Calu3 (cell line): ENCODE results near the gene CLIP2. TPM values are rescaled to one million over a fixed set of nuclear protein-coding genes. Genes with fewer than 3 reads are reported as not detected.
"Not testable (repeated sequence)": the region's sequence is repeated elsewhere in the genome, so short reads cannot be mapped to it uniquely, and the experiment has no call there.

ENCODE experiments used
- BruUV-seq: library from RNA; stranded (reverse); fragments of 400-500 nt; replicated peaks from 2 replicates; lab custom pipeline; 2021; lab: Mats Ljungman, UMichigan
- CTCF ChIA-PET: fragments of 300-600 bp; sonication (Branson Sonifier 250); formaldehyde crosslinking; loops from one replicate; lab custom pipeline; 2022; ENCODE audit warnings: antibody characterized with exemption; lab: Charles Lee
- DNase-seq: peaks from one replicate; pipeline ENCODE4 v3.0.0; 2022
- H3K27ac Mint-ChIP-seq: one replicate; pipeline ENCODE4 v1.8.0; 2022; ENCODE audit warnings: mixed read lengths; ENCODE audit not compliant: unreplicated experiment
- H3K27me3 Mint-ChIP-seq: one replicate; pipeline ENCODE4 v1.8.0; 2022; ENCODE audit warnings: mixed read lengths; ENCODE audit not compliant: unreplicated experiment
- H3K36me3 Mint-ChIP-seq: one replicate; pipeline ENCODE4 v1.8.0; 2022; ENCODE audit warnings: mild to moderate bottlenecking, moderate library complexity, mixed read lengths; ENCODE audit not compliant: insufficient read depth, unreplicated experiment
- H3K4me1 Mint-ChIP-seq: one replicate; pipeline ENCODE4 v1.8.0; 2022; ENCODE audit warnings: mild to moderate bottlenecking, low read depth, mixed read lengths; ENCODE audit not compliant: unreplicated experiment
- H3K4me3 Mint-ChIP-seq: one replicate; pipeline ENCODE4 v1.8.0; 2022; ENCODE audit warnings: mild to moderate bottlenecking, low read depth, moderate library complexity, mixed read lengths; ENCODE audit not compliant: unreplicated experiment
- H3K9me3 Mint-ChIP-seq: one replicate; pipeline ENCODE4 v1.8.0; 2022; ENCODE audit warnings: low read depth, mixed read lengths; ENCODE audit not compliant: unreplicated experiment
- intact Hi-C: fragments of 100-400 bp; cut with micrococcal nuclease; formaldehyde crosslinking; loops from one replicate; pipeline ENCODE4 v1.10.0; 2022; ENCODE audit not compliant: unreplicated experiment
- total RNA-seq: library from RNA; stranded (reverse); gene quantifications from 2 replicates; pipeline ENCODE4 v1.2.3, GENCODE V29; 2022
- TF ChIP-seq, protein P1 (sequence below): fragments of 200-600 bp; IDR thresholded peaks from one replicate; pipeline ENCODE4 v1.8.0; 2022; ENCODE audit warnings: antibody characterized with exemption; ENCODE audit not compliant: unreplicated experiment

CLIP2 gene
- total RNA-seq, 1 experiment from 2014 or later, result 22.4 TPM

DNA sequence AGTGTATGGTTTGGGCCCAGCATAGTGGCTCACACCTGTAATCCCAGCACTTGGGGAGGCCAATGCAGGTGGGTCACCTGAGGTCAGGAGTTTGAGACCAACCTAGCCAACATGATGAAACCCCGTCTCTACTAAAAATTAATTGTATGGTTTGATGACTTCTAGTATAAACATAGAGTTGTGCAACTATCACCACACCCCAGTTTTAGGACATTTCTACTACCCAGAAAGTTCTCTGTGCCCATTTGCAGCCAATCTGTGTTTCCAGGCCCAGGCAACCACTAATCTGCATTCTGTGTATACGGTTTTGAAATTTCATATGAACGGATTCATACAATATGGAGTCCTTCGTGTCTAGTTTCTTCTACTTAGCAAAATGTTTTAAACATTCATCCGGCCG is 20.0 kb downstream of the CLIP2 start:
- Mint-ChIP-seq H3K36me3 (no peaks in the 10 kb centered on the region), H3K4me3 (no peak overlapping the region), H3K27ac (no peak overlapping the region), H3K27me3 (no peaks in the 10 kb centered on the region), H3K9me3 (no peaks in the 10 kb centered on the region), H3K4me1 (no peaks in the 10 kb centered on the region)
- TF ChIP-seq, protein P1, sequence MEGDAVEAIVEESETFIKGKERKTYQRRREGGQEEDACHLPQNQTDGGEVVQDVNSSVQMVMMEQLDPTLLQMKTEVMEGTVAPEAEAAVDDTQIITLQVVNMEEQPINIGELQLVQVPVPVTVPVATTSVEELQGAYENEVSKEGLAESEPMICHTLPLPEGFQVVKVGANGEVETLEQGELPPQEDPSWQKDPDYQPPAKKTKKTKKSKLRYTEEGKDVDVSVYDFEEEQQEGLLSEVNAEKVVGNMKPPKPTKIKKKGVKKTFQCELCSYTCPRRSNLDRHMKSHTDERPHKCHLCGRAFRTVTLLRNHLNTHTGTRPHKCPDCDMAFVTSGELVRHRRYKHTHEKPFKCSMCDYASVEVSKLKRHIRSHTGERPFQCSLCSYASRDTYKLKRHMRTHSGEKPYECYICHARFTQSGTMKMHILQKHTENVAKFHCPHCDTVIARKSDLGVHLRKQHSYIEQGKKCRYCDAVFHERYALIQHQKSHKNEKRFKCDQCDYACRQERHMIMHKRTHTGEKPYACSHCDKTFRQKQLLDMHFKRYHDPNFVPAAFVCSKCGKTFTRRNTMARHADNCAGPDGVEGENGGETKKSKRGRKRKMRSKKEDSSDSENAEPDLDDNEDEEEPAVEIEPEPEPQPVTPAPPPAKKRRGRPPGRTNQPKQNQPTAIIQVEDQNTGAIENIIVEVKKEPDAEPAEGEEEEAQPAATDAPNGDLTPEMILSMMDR, result no peak
- intact Hi-C loops, result no loop called here
- DNase-seq, result no peak
- CTCF ChIA-PET, result no interaction called here
- BruUV-seq, result no TSS peak

DNA sequence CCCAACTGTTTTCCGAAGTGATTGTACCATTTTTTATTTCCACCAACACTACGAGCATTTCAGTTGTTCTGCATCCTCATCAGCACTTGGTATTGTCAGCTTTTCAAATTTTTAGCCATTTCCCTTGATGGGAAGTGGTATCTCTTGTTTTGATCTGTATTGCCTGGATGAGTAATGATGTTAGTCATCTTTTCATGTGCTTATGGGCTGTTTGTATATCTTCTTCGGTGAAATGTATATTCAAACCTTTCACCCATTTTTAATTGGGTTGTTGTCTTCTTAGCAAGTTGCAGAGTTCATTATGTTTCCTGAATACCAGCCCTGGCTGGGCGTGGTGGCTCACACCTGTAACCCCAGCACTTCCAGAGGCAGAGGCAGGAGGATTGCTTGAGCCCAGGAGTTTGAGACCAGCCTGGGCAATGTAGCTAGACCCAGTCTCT is 22.1 kb downstream of the CLIP2 start:
- no peak for DNase-seq
- Mint-ChIP-seq H3K4me3 (no peak overlapping the region), H3K4me1 (no peaks in the 10 kb centered on the region), H3K36me3 (no peaks in the 10 kb centered on the region), H3K27ac (no peak overlapping the region), H3K9me3 (no peaks in the 10 kb centered on the region), H3K27me3 (no peaks in the 10 kb centered on the region)
- CTCF ChIA-PET, result interaction anchor here (0.7 kb wide), 1 partner anchor 33 kb away, joined by 3 read pairs; no protein-coding TSS in a partner anchor
- TF ChIP-seq, protein P1, result no peak
- intact Hi-C loops, result no loop called here
- BruUV-seq, result no TSS peak

DNA sequence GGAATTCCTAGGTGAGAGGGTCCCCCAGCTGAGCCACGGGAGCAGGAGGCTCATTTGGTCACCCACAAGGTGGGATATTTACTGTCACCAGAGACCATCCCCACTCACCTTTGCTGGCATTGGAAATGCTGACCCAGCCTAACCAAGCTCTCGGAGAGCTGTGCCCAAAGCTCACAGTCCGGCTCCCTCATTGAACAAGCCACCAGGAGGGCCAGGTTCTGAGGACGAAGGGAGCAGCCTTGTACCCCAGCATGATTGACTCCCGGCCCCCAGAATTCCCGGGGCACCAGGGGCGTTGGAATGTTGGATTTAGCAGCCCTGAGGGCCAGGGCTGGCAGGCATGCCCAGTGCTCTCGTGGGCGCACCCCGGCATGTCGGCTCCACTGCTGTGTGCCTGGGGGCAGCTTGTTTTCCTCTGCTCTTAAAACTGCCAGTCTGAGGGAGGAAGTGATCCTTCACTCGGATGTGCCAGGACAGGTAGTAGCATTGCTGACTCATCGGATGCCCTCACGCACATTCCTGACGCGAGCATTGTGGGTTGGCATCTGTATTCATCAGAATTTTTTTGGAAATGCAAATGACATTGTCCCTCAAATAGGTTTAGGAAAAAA is 23.3 kb downstream of the CLIP2 start:
- no peak for DNase-seq
- TF ChIP-seq, protein P1, result no peak
- intact Hi-C loops, result no loop called here
- CTCF ChIA-PET, result interaction anchor here (0.7 kb wide), 1 partner anchor 11 kb away, joined by 3 read pairs; no protein-coding TSS in a partner anchor
- no peaks in the 10 kb centered on the region for H3K27me3 Mint-ChIP-seq
- no TSS peak for BruUV-seq
- no peak overlapping the region for H3K4me3 Mint-ChIP-seq
- H3K36me3 Mint-ChIP-seq, result no peaks in the 10 kb centered on the region
- no peaks in the 10 kb centered on the region for H3K9me3 Mint-ChIP-seq
- no peaks in the 10 kb centered on the region for H3K4me1 Mint-ChIP-seq
- no peak overlapping the region for H3K27ac Mint-ChIP-seq

DNA sequence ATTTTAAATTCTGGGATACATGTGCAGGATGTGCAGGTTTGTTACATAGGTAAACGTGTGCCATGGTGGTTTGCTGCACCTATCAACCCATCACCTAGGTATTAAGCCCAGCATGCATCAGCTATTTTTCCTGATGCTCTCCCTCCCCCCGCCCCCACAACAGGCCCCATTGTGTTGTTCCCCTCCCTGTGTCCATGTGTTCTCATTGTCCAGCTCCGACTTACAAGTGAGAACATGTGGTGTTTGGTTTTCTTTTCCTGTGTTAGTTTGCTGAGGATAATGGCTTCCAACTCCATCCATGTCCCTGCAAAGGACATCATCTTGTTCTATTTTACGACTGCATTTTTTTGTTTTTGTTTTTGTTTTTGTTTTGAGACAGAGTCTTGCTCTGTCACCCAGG is 26.7 kb downstream of the CLIP2 start:
- H3K27ac Mint-ChIP-seq, intact Hi-C loops, CTCF ChIA-PET, H3K27me3 Mint-ChIP-seq, H3K9me3 Mint-ChIP-seq, DNase-seq, H3K4me3 Mint-ChIP-seq, BruUV-seq: not testable (repeated sequence)
- Mint-ChIP-seq H3K36me3 (peaks cover 17% of the 10 kb centered on the region), H3K4me1 (peaks cover 10% of the 10 kb centered on the region)

DNA sequence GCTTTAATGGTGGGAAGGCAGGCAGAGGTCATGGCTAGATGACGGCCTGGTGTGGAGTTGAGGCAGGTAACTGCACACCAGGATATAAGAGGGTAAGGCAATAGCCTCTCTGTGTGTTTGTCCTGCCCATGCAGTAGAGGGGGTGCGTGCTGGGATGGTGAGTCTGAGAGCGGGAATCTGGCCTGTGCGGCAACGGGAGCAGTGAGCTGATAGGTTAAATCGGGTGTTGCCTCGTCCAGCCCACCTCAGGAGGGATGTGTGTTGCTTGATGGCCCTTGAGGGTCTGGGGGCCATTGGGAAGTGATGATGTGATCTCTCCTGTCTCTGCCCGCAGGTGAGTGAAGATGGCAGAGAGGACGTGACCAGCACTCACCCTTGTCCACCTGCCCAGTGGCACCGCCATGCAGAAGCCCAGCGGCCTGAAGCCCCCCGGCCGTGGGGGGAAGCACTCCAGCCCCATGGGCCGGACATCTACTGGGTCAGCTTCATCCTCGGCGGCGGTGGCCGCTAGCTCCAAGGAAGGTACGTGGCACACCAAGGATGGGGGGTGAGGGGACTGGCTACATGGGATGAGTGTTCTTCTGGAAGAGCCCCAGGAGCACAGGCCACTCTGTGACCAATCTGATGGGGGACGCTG is 28.1 kb downstream of the CLIP2 start:
- CTCF ChIA-PET, result no interaction called here
- Mint-ChIP-seq H3K4me3 (no peak overlapping the region), H3K4me1 (peaks cover 10% of the 10 kb centered on the region), H3K27me3 (no peaks in the 10 kb centered on the region), H3K9me3 (no peaks in the 10 kb centered on the region), H3K36me3 (peaks cover 21% of the 10 kb centered on the region), H3K27ac (no peak overlapping the region)
- no peak for DNase-seq
- TF ChIP-seq, protein P1, result no peak
- no TSS peak for BruUV-seq
- intact Hi-C loops, result no loop called here
